PC-9 (cell line): ENCODE data around the gene SLC25A24. TPM values are rescaled to one million over a fixed set of nuclear protein-coding genes. Genes with fewer than 3 reads are reported as not detected.

ENCODE experiments used
- BruUV-seq: library from RNA; stranded (reverse); fragments of 400-500 nt; replicated peaks from 2 replicates; lab custom pipeline; 2021; lab: Mats Ljungman, UMichigan
- CTCF ChIA-PET: fragments of 300-600 bp; sonication (Branson Sonifier 250); formaldehyde crosslinking; loops from one replicate; lab custom pipeline; 2022; ENCODE audit warnings: antibody characterized with exemption; lab: Charles Lee
- POLR2A ChIA-PET: fragments of 300-600 bp; sonication (Branson Sonifier 250); formaldehyde crosslinking; loops from one replicate; lab custom pipeline; 2022; ENCODE audit warnings: antibody characterized with exemption; ENCODE audit not compliant: unreplicated experiment; lab: Charles Lee
- DNase-seq, 2 experiments: peaks; one replicate each; pipeline versions ENCODE4 v3.0.0 to v3.0.0-alpha.2; 2015 to 2022; ENCODE audit warnings: mixed read lengths in 1 of 2
- H2AFZ ChIP-seq: fragments of 200-600 bp; sonication (generic); 2 replicates; pipeline ENCODE4 v1.8.1; 2017; ENCODE audit warnings: antibody characterized with exemption
- H3F3A ChIP-seq: fragments of 200-600 bp; sonication (generic); 2 replicates; pipeline ENCODE4 v1.8.1; 2017; ENCODE audit warnings: antibody characterized with exemption, mild to moderate bottlenecking, low read depth; ENCODE audit not compliant: insufficient read depth
- H3K27ac ChIP-seq: fragments of 200-600 bp; sonication (generic); 2 replicates; pipeline ENCODE4 v1.6.1; 2016; ENCODE audit warnings: mixed run types
- H3K27me3 ChIP-seq: fragments of 200-600 bp; sonication (generic); 2 replicates; pipeline ENCODE4 v1.6.1; 2016; ENCODE audit warnings: low read depth, mixed run types; ENCODE audit not compliant: insufficient read depth
- H3K36me3 ChIP-seq: fragments of 200-600 bp; sonication (generic); 2 replicates; pipeline ENCODE4 v1.6.1; 2016; ENCODE audit warnings: low read depth, mixed run types
- H3K4me1 ChIP-seq: fragments of 200-600 bp; sonication (generic); replicated peaks from 2 replicates; pipeline ENCODE4 v1.6.1; 2016; ENCODE audit warnings: mixed run types; ENCODE audit not compliant: insufficient read depth
- H3K4me2 ChIP-seq: fragments of 200-600 bp; sonication (generic); 2 replicates; pipeline ENCODE4 v1.6.1; 2017; ENCODE audit warnings: mixed run types
- H3K4me3 ChIP-seq: fragments of 200-600 bp; sonication (generic); 2 replicates; pipeline ENCODE4 v1.6.1; 2016; ENCODE audit warnings: mixed run types
- H3K79me2 ChIP-seq: fragments of 200-600 bp; sonication (generic); 2 replicates; pipeline ENCODE4 v1.6.1; 2017; ENCODE audit warnings: low read depth, mixed run types
- H3K9me2 ChIP-seq: fragments of 200-600 bp; sonication (generic); 2 replicates; pipeline ENCODE4 v1.8.1; 2017; ENCODE audit warnings: mild to moderate bottlenecking; ENCODE audit not compliant: insufficient read depth
- H3K9me3 ChIP-seq: fragments of 200-600 bp; sonication (generic); 2 replicates; pipeline ENCODE4 v1.8.1; 2016; ENCODE audit warnings: low read depth; ENCODE audit not compliant: insufficient read depth
- H4K20me1 ChIP-seq: fragments of 200-600 bp; sonication (generic); 2 replicates; pipeline ENCODE4 v1.8.1; 2017; ENCODE audit not compliant: insufficient read depth
- CTCF ChIP-seq: fragments of 200-600 bp; sonication (generic); conservative IDR thresholded peaks from 2 replicates; pipeline ENCODE4 v1.6.1; 2017; ENCODE audit warnings: mixed run types, antibody characterized with exemption, mild to moderate bottlenecking, moderate library complexity
- EZH2 ChIP-seq: fragments of 200-600 bp; sonication (generic); IDR thresholded peaks from 2 replicates; pipeline ENCODE4 v1.8.0; 2017; ENCODE audit warnings: antibody characterized with exemption, low read depth
- intact Hi-C: fragments of 100-400 bp; cut with micrococcal nuclease; formaldehyde crosslinking; loops from one replicate; pipeline ENCODE4 v1.10.0; 2022; ENCODE audit not compliant: unreplicated experiment
- total RNA-seq: library from RNA; stranded (reverse); gene quantifications from 2 replicates; pipeline ENCODE4 v1.2.3, GENCODE V29; 2021

The SLC25A24 gene
- total RNA-seq, 1 experiment from 2014 or later = 60.5 TPM

- no peaks in the 10 kb centered on the region for H3K36me3 ChIP-seq
- no peak overlapping the region for H3K27ac ChIP-seq
- H3K4me3 ChIP-seq = no peak overlapping the region
- H3K9me3 ChIP-seq = no peaks in the 10 kb centered on the region; the same call in 1 of the 2 replicates
- H3K9me2 ChIP-seq = no peaks in the 10 kb centered on the region
- no peak overlapping the region for H3K4me2 ChIP-seq
- no peak for TF ChIP-seq CTCF
- TF ChIP-seq EZH2 = no peak
- no TSS peak for BruUV-seq
- no peak overlapping the region for H2AFZ ChIP-seq
- intact Hi-C loops = no loop called here
- no peaks in the 10 kb centered on the region for H3K27me3 ChIP-seq
- no peaks in the 10 kb centered on the region for H3K79me2 ChIP-seq
- no peaks in the 10 kb centered on the region for H3F3A ChIP-seq
- H4K20me1 ChIP-seq = no peaks in the 10 kb centered on the region
- ChIA-PET POLR2A (no interaction called here), CTCF (no interaction called here)
- DNase-seq = no peak
- H3K4me1 ChIP-seq = no peaks in the 10 kb centered on the region
Observed at GRCh38 chr1:108109295-108109973, 90.7 kb downstream of the SLC25A24 start.

GRCh38 chr1:108108119-108108518 is 92.0 kb downstream of the SLC25A24 start:
- intact Hi-C loops = no loop called here
- ChIA-PET CTCF (no interaction called here), POLR2A (no interaction called here)
- Histone ChIP-seq H3K9me2 (no peaks in the 10 kb centered on the region), H3K4me2 (no peak overlapping the region), H3K27ac (no peak overlapping the region), H3K36me3 (no peaks in the 10 kb centered on the region), H3F3A (no peaks in the 10 kb centered on the region), H4K20me1 (no peaks in the 10 kb centered on the region), H3K27me3 (no peaks in the 10 kb centered on the region), H2AFZ (no peak overlapping the region), H3K79me2 (no peaks in the 10 kb centered on the region), H3K9me3 (no peaks in the 10 kb centered on the region; the same call in 1 of the 2 replicates), H3K4me1 (no peaks in the 10 kb centered on the region), H3K4me3 (no peak overlapping the region)
- no peak for DNase-seq
- BruUV-seq = no TSS peak
- no peak for TF ChIP-seq CTCF
- no peak for TF ChIP-seq EZH2

GRCh38 chr1:108107658-108108057 is 92.5 kb downstream of the SLC25A24 start:
- no peaks in the 10 kb centered on the region for H3K79me2 ChIP-seq
- BruUV-seq = no TSS peak
- H4K20me1 ChIP-seq = no peaks in the 10 kb centered on the region
- no peaks in the 10 kb centered on the region for H3K4me1 ChIP-seq
- POLR2A ChIA-PET = no interaction called here
- no peak overlapping the region for H3K27ac ChIP-seq
- H3F3A ChIP-seq = no peaks in the 10 kb centered on the region
- no peaks in the 10 kb centered on the region for H3K9me2 ChIP-seq
- no peak overlapping the region for H3K4me3 ChIP-seq
- CTCF ChIA-PET = no interaction called here
- intact Hi-C loops = no loop called here
- no peaks in the 10 kb centered on the region for H3K27me3 ChIP-seq
- no peak overlapping the region for H2AFZ ChIP-seq
- no peaks in the 10 kb centered on the region for H3K36me3 ChIP-seq
- no peaks in the 10 kb centered on the region; the same call in 1 of the 2 replicates for H3K9me3 ChIP-seq
- H3K4me2 ChIP-seq = no peak overlapping the region
- TF ChIP-seq EZH2 (no peak), CTCF (no peak)
- DNase-seq = peak; percentile 16 to 46
